GM19025 (cell line): ENCODE data around the gene CAMSAP1.
"Not testable (repeated sequence)": the region's sequence is repeated elsewhere in the genome, so short reads cannot be mapped to it uniquely, and the experiment has no call there.

Source experiments
- ATAC-seq: cut with Tn5 transposase; IDR thresholded peaks from one replicate; pipeline ENCODE4 v1.9.1; 2021; ENCODE audit warnings: mild to moderate bottlenecking, low read depth, moderate library complexity; ENCODE audit not compliant: unreplicated experiment

CAMSAP1 gene

DNA sequence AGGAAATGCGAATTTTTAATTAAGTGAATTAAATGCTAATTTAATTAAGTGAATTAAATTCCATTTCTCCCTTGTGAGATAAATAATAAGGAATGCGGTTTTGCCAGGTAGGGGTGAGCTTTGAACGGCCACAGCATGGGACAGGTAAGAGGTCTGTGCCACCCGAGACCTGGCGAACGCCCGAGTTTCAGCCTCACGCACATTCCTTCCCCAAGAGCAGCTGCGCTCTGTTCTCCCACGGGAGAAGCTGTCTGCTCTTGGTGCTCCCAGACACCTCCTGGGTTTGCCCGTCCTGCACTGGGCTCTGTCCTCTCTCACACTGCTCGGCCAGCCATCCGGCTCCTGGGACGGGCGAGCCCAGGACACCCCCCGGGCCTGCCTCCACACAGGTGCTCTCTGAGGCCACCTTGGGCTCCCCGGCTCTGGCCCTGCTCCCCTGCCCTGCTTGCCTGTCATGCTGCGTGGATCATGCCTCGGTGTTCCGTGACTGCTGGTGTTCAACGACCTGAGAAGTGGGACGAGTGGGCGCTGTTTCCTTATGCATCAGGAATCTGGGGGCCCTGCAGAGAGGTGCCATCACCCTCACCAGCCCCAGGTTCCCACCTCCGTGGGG is 13.7 kb upstream of the CAMSAP1 start:
- ATAC-seq, result no peak

DNA sequence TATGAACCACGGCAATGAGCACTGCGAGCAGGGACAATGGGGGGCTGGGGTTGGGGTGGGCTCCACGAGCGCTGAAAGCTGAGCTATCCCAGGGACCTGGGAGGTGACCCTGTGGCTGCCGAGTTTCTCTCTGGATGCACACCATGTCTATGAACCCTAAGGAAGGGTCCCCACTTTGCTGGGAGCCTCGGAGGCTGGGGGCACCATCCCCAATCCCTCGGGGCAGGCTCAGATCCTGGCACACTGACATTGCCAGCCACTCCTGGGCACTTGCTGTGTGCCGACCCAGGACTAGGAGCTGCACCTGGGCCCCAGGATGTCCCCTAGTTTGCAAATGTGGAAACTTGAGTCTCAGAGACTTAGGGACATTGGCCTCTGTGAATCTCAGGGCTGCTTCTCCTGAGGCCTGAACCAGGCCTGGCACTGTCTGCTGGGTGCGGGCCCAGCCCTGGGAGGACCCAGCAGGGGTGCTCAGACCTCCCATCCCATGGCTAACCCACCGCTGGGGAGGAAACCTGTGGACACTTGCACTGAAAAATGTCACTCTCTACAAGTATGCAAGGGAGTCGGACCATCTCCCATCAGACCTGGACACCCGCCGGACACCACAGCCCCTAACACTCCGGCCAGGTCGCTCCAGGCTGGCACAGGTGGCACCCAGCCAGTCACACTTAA is 13.0 kb upstream of the CAMSAP1 start:
- ATAC-seq, result no peak

DNA sequence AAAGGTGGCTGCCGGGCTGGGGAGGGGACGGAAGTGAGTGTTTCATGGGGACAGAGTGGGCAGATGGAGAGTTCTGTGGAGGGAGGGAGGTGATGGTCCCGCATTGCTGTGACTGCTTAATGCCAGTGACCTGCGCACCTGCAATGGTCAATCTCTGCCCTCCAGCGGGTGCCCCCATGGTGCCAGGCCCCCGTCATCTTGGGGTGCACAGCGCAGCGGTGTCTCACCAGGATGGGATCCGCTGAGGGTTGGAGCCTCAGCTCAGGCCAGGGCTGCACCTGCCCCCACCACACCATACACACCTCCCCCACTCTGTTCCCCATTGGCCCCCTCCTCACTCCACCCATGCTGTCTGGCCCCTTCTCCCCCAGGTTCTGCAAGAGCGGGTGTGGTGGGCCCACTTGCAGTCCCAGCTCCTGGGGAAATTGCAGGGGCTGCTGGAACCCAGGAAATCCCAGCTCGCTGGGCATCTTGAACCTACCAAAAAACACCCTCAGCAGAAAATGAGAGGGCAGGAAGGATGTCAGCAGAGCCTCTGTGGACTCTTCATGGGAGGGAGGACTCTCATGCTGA is 12.1 kb upstream of the CAMSAP1 start:
- ATAC-seq, result no peak

DNA sequence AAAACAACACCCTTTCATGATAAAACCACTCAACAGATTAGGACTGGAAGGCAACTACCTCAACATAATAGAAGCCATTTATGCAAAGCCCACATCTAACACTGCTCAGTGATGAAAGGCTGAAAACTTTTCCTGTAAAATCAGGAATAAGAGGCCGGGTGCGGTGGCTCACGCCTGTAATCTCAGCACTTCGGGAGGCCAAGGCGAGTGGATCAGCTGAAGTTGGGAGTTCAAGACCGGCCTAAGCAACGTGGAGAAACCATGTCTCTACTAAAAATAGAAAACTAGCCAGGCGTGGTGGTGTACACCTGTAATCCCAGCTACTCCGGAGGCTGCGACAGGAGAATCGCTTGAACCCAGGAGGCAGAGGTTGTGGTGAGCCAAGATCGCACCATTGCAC is 8.9 kb upstream of the CAMSAP1 start:
- ATAC-seq, result not testable (repeated sequence)

DNA sequence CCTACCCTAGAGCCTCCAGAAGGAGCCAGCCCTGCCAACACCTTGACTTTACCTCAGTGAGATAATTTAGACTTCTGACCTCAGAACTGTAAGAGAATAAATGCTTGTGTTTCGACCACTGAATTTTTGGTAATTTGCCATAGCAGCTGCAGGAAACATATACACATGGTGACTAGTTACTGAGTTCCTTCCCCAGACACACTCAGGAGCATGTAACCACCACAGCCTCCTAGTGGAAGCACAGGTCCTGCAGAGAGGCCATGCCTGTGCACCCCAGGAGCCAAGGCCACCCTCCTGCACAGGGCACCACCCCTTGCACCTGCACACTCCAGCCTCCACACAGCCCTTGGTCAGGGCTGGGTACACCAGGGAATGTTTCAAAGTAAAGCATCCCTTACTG is 7.6 kb upstream of the CAMSAP1 start:
- no peak for ATAC-seq

DNA sequence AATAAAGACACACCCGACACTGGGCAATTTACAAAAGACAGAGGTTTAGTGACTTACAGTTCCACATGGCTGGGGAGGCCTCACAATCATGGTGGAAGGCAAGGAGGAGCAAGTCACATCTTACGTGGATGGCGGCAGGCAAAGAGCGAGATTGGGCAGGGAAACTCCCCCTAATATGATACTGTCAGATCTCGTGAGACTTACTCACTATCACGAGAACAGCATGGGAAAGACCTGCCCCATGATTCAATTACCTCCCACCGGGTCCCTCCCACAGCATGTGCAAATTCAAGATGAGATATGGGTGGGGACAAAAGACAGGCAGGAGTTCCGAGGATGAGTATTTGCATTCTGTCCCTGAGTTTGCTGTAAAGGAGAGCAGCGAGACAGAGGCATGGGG is 3.9 kb upstream of the CAMSAP1 start:
- not testable (repeated sequence) for ATAC-seq

DNA sequence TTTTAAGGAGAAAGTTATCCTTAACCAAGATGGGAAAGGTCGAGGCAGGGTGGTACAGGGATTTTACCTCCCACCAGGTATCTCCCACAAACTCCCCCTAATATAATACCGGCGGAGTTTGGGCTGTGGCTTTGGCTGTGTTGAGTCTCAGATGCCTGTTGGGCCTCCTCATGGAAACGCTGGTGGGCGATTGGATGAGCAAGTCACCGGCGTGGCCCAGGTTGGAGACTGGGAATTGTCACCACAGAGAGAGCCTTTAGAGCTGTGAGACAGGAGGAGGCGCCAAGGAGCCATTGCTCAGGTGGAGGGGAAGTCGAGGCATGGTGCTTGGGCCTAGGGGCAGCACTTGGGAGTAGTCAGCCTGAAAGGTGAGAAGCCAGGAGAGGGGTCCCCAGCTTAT is 3.4 kb upstream of the CAMSAP1 start:
- no peak for ATAC-seq

DNA sequence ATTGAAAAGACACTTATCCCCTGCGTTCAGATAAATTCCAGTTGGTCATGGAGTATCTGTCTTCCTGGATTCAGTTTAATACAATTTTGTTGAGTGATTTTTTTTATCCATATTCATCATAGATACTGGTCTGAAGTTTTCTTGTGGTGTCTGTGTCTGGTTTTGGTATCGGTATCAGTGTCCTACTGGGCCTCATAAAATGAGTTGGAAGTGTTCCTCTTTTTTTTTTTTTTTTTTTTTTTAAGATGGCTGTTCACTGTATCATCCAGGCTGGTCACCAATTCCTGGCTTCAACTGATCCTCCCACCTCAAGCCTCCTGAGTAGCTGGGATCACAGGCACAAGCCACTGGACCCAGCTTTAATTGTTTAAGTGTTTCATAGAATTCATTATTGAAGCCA is 2.9 kb upstream of the CAMSAP1 start:
- ATAC-seq, result no peak

DNA sequence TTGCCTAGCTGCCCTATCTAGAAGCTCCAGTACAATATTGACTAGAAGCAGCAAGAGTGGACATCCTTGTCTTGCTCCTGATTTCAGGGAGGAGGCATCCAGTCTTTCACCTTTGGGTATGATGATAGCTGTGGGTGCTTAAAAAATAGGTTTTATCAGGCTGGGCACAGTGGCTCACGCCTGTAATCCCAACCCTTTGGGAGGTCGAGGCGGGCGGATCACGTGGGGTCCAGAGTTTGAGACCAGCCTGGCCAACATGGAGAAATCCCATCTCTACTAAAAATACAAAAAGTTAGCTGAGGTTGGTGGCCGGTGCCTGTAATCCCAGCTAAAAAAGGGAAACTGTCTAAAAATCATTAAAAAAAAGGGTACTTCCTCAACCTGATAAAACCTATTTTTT is 2.0 kb upstream of the CAMSAP1 start:
- ATAC-seq, result no peak

DNA sequence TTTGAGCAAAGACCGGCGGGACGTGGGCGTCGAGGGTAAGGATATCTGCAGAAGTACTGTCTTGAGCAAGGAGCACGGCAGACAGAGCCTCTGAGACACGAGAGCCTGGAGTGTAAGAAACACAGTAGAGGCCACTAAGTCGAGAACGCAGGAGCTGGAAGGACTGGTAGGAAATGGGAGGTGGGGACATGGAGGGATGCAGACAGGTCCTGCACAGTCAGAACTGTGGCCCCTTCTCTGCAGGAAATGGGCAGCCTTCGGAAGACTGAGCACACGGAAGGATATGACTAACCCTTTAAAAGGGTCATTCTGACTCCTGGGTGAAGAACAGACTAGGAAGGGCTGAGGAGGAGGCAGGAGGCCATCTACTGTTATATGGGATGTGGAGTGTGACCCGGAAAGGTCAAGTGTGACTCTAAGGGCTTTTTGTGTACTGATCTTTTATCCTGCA is 1.4 kb upstream of the CAMSAP1 start:
- ATAC-seq, result no peak

DNA sequence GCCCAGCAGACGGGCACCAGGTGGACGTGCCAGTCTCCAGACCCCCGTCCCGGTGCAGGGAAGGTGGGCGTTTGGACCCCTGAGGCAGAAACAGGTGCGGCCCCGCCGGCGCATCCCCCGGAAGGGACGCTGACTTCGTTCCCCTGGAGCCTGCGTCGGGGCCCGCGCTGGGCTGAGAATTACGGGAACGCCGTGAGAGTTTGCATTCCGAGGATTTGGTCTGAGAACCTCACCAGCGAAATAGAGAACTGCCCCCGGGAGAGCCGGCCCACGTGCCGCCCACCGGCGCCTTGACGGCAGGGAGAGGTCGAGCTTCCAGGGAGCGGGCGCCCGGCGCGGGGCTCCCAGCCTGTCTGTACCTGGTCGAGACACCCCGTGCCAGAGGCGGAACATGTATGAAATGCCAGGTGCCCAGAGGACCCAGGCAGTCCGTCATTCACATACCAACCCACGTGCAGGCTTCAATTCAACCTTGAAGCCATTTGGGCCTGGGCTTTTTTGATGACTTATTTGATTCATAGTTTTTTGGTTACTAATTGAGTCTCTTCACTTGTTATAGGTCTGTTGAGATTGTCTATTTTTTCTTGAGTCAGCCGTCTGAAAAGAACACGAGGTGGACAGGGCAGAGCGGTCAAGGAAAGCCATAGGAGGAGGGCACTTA is 877 bp upstream of the CAMSAP1 start:
- ATAC-seq, result no peak

DNA sequence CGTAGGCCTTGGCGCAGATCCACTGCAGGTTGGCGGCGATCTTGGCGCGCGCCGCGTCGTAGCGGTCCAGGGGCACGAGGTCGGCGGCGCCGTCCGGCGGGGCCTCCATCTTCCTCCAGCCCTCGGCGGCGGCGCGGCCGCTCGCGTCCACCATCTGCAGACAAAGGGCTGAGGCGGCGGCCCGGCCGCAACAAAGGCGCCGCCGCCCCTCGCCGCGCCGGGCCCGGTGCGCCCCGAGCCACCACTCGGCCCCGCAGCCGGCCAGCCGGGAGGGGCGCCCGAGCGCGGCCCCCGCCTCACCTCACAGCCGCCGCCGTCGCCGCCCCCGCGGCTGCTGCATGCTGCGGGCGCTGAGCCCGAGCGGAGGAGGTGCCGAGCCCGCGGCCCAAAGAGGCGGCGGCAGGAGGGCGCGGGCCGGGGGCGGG is 328 bp downstream of the CAMSAP1 start:
- ATAC-seq, result peak; percentile 32

DNA sequence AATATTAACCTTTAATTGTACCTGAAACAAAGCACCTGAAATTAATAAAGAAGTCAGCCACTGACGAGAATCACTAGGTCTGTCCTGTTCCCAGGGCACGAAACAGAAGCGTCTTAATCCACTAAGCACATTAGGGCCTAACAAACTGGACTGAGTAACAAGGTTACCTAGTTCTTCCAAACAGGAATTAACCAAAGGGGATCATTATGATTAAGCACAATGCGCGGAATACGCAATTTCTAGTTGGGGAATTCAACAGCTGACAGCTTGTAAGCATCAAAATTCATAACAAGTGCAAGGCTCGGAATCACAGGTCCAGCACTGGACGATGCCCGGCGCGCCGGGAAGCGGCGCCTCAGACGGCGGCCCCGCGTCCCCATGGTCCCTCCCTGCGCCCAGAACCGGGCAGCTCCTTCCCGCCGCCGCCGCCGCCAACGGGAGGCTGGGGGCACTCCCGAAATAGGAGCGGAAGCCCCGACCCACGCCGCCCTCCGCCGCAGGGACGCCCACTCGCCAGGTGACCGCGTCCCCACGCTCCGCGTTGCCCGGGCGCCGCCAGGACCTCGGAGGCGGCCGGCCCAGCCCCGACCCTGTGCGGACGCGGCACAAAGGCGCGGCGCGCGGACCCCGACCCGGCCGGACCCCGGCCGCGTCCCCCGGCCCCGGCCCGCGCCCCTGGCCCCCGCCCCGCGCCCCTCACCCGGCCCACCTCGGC is 898 bp downstream of the CAMSAP1 start:
- ATAC-seq, result no peak

DNA sequence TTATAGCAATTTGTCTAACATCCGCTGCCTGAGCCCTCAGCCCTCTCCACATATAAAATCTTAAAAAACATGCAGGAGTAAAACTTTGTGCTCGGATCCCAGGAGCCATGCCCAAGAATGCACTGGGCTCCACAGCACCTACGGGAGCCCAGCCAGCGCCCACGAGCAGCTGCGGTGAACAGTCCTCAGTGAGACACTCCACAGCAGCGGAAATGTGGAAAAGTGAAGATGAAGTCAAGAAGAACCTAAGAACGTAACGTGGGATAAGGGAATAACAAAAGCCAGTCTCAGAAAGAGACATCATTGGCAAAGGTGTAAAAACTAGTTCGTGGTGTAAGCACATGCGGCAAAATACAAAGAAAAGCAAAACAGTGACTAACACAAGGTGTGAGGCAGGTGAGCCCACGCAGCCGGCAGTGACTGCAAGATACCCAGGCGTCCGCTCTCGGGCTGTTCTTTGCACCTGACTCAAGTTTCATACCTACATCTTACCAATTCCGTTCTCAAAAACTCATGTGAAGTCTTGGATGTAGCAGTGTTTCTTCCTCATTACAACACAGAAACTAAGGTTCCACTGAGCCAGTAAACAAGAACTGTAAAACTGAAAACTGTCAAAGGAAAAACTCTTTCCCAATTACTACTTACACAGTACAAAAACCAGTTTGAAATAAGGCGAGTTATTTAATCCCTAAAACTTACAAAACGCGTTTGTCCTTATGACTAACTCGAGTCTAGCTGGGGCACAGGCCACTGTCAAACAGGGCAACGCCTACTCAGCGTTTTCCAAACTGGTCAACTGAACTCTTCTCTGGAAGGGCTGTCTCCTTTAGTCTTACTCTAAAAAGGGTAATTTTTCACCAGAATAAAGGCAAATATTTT is 1.7 kb downstream of the CAMSAP1 start:
- ATAC-seq, result no peak

DNA sequence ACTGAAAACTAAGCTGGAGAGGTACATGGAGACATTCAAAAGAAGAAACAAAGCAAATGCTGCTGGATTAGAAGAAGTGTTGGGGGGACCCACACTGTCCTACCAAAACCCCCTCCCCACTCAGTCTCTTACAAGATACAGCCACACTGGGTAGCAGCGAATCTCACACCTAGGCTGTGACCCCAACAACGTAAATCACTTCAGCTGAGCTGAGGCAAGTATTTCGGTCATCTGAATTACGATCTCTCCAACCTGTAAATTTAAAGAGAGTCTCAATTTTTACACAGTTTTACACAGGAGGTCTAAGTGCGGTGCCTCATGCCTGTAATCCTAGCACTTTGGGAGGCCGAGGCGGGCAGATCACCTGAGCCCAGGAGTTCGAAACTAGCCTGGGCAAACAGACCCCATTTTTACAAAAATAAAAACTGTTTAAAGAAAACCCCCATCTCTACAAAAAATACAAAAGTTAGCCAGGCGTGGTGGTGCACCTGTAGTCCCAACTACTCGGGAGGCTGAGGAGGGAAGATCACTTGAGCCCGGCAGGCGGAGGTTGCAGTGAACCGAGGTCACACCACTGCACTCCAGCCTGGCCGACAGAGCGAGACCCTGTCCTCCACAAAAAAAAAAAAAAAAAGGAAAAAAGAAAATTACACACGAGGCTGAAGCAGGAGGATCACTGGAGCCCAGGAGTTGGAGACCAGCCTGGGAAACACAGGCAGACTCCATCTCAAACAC is 3.4 kb downstream of the CAMSAP1 start:
- no peak for ATAC-seq

DNA sequence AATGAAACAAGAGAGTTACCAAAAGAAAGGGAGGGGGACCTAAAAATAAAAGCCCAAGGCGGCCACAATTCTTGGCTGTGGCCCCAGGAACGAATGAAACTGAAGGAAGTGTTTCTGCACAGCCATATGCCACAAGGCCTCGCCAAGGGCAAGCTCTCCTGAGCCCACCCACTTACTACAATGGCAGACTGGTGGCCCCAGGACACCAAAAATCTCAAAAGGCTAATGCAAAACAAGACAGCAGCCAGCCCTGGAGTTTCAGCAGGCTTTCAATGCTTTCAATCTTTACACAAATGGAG is 4.0 kb downstream of the CAMSAP1 start:
- ATAC-seq, result no peak

DNA sequence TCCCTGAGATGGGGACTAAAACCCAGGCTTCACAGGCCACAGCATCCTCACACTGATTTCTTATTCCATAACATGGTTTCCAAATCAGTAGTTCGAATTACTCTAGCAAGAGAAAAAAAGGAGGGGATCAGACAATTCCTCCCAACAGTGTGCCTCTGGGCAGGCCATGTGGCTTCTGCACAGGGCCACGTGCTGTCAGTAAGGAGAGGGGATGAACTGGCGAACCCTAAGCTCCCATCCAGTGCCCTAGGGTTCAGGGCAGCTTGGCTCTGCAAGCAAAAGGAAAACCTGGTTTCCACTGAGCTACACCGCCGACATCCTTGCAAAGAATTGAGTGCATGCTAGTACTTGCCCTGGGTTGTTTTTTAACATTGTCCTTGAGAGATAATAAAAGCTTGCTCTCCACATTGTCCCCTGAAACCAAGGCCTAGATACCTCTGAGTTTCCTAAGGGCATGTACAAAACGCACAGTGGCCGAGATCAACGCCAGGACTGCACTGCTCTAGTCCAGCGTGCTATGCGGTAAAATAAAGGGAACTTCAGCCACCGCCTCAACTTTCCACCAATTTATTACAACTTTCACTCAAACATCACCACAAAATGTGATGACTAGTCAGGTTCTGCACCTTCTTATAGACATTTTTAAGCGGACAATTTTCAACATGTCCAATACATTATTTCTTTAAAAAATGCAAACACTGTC is 4.5 kb downstream of the CAMSAP1 start:
- ATAC-seq, result no peak

DNA sequence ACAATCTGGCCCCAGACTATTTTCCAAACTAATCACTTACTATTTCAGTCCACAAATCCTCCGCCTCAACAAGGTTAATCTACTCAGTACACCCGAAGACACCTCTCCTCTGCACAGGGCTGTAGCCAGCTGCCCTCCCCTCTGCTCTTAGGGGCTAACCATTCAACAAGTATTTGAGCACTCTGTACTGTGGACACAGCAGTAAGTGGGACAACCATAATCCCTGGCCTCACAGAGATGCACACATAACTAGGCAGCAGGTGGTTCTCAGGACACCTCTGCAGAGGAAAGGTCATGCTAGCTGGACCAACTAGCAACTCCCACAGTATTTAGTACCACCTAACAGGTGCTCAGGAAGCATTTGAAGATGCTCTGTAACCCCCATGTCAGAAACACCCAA is 5.5 kb downstream of the CAMSAP1 start:
- ATAC-seq, result no peak
